ENCODE measurements around the gene PGM5. TPM values are rescaled to one million over a fixed set of nuclear protein-coding genes. Genes with fewer than 3 reads are reported as not detected.

PGM5 gene
- total RNA-seq, 2 experiments from 2014 or later = not detected

DNA sequence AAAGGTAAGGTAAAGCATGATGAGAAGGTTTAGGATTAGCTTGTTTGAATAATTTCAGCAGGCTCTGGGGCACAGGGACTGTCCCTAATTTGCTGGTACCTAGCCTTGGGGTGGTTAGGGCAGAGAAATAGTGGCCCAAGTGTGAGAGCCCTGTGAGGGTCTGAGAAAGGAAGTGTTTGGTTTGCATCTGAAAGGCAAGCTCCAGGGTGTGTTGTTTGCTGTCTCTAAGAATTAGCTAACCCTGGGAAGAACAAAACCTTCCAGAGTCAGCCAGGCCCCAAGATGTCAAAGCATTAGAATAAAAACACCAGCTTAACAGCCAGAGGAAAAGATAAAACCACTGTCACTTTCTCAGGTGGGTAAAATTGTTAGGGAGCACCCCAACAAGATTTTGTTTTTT is 153.3 kb downstream of the PGM5 start:
- H3K27ac Mint-ChIP-seq = no peak overlapping the region
- no peak overlapping the region for H3K4me3 Mint-ChIP-seq
- H3K9me3 Mint-ChIP-seq = no peaks in the 10 kb centered on the region
- H3K36me3 Mint-ChIP-seq = no peaks in the 10 kb centered on the region
- no peaks in the 10 kb centered on the region for H3K4me1 Mint-ChIP-seq
- H3K27me3 Mint-ChIP-seq = peaks cover 5% of the 10 kb centered on the region
- no peak for DNase-seq

DNA sequence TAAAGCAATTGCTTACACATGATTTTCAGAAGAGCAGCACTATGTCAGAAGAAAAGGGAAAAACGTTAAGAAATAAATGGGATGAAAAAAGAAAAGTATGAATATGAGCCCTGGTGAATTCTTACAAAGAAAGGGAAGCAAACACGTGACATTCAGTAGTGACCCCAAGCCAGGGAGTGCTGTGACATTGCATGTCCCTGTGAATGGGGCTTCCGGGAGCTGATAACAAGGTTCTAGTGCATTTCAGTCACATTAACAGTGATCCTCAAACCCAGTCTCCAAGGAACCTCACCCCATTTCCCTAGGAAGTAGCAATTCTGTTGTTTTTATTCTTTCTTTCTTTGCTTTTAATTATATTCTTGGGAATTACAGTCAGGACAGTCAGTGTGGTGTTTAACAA is 157.0 kb downstream of the PGM5 start:
- Mint-ChIP-seq H3K27me3 (peaks cover 10% of the 10 kb centered on the region), H3K36me3 (no peaks in the 10 kb centered on the region), H3K27ac (no peak overlapping the region), H3K4me1 (no peaks in the 10 kb centered on the region), H3K4me3 (no peak overlapping the region), H3K9me3 (peaks cover 3% of the 10 kb centered on the region)
- no peak for DNase-seq

- H3K4me3 Mint-ChIP-seq = no peak overlapping the region
These were observed 157.6 kb downstream of the PGM5 start for GRCh38 chr9:68513981-68514380.

DNA sequence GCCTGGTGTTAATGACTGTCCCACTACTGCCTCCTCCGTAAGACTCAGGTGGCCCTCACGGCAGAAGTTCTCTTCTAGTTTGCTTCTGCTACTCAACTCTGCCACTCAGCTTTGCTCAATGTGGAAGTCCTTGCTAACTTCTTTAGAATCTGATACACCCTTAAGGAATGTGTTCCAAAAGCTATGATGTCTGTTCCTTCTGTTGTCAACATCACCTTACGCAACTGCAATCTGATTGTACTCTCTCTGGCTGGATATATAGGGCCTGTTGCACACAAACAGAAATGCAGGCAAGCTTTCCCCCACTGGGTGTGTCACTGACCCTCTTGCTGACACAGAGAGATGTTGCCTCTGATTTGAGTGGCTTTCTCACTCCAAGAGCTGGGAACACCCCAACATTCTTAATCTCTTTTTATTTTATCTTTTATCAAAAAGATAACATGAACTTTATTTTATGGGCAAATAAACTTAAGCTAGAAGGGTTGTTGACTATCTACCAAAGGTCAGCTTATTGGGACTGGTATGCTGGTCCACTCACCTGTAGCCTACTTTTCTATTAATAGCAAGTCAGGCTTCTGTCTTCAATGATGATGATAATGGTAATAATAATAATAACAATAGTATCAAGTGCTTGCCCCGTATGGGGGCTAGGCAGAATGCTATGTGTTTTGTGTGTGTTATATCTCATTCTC is 159.1 kb downstream of the PGM5 start:
- Mint-ChIP-seq H3K36me3 (no peaks in the 10 kb centered on the region), H3K27me3 (peaks cover 15% of the 10 kb centered on the region), H3K4me3 (no peak overlapping the region), H3K9me3 (peaks cover 7% of the 10 kb centered on the region), H3K27ac (no peak overlapping the region), H3K4me1 (no peaks in the 10 kb centered on the region)
- no peak for DNase-seq

More at GRCh38 chr9:68513981-68514380, 157.6 kb downstream of the PGM5 start:
- no peaks in the 10 kb centered on the region for H3K4me1 Mint-ChIP-seq
- H3K27ac Mint-ChIP-seq = no peak overlapping the region
- peaks cover 15% of the 10 kb centered on the region for H3K27me3 Mint-ChIP-seq
- H3K9me3 Mint-ChIP-seq = peaks cover 7% of the 10 kb centered on the region
- no peak for DNase-seq
- H3K36me3 Mint-ChIP-seq = no peaks in the 10 kb centered on the region

DNA sequence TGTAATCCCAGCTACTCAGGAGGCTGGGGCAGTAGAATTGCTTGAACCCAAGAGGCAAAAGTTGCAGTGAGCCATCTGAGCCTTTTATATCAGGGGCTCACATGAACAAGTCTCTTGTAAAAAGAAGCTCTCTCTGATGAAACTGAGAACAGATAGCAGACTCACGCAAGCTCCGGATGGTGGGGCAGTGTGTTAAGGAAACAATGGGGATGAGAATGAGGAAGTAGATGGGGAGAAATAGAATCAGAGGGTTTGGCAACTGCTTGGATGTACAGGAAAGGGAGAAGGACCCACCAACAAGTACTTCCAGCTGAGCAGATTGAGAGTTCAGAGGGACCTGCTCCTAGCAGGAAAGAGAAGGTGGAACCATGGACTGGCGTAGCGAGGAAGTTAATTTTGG is 165.7 kb downstream of the PGM5 start:
- peaks cover 28% of the 10 kb centered on the region for H3K27me3 Mint-ChIP-seq
- H3K27ac Mint-ChIP-seq = no peak overlapping the region
- H3K4me1 Mint-ChIP-seq = no peaks in the 10 kb centered on the region
- peaks cover 7% of the 10 kb centered on the region for H3K9me3 Mint-ChIP-seq
- H3K4me3 Mint-ChIP-seq = no peak overlapping the region
- DNase-seq = no peak
- H3K36me3 Mint-ChIP-seq = no peaks in the 10 kb centered on the region

GRCh38 chr9:68522954-68523353 is 166.5 kb downstream of the PGM5 start:
- H3K9me3 Mint-ChIP-seq = peaks cover 7% of the 10 kb centered on the region
- H3K4me3 Mint-ChIP-seq = no peak overlapping the region
- no peak for DNase-seq
- no peaks in the 10 kb centered on the region for H3K36me3 Mint-ChIP-seq
- H3K4me1 Mint-ChIP-seq = no peaks in the 10 kb centered on the region
- no peak overlapping the region for H3K27ac Mint-ChIP-seq
- peaks cover 22% of the 10 kb centered on the region for H3K27me3 Mint-ChIP-seq

- Mint-ChIP-seq H3K9me3 (peaks cover 3% of the 10 kb centered on the region), H3K27me3 (peaks cover 17% of the 10 kb centered on the region), H3K36me3 (no peaks in the 10 kb centered on the region), H3K4me1 (no peaks in the 10 kb centered on the region), H3K27ac (no peak overlapping the region), H3K4me3 (no peak overlapping the region)
- no peak for DNase-seq
These were observed 167.0 kb downstream of the PGM5 start for GRCh38 chr9:68523367-68523936.

GRCh38 chr9:68530618-68531017 is 174.2 kb downstream of the PGM5 start:
- no peaks in the 10 kb centered on the region for H3K9me3 Mint-ChIP-seq
- H3K4me3 Mint-ChIP-seq = no peak overlapping the region
- H3K27me3 Mint-ChIP-seq = peaks cover 11% of the 10 kb centered on the region
- H3K36me3 Mint-ChIP-seq = no peaks in the 10 kb centered on the region
- no peak for DNase-seq
- H3K4me1 Mint-ChIP-seq = no peaks in the 10 kb centered on the region
- no peak overlapping the region for H3K27ac Mint-ChIP-seq

- Mint-ChIP-seq H3K27me3 (peaks cover 11% of the 10 kb centered on the region), H3K9me3 (no peaks in the 10 kb centered on the region), H3K36me3 (no peaks in the 10 kb centered on the region), H3K4me1 (no peaks in the 10 kb centered on the region), H3K27ac (no peak overlapping the region), H3K4me3 (no peak overlapping the region)
- DNase-seq = no peak
These were observed 175.7 kb downstream of the PGM5 start for GRCh38 chr9:68532131-68532530.

DNA sequence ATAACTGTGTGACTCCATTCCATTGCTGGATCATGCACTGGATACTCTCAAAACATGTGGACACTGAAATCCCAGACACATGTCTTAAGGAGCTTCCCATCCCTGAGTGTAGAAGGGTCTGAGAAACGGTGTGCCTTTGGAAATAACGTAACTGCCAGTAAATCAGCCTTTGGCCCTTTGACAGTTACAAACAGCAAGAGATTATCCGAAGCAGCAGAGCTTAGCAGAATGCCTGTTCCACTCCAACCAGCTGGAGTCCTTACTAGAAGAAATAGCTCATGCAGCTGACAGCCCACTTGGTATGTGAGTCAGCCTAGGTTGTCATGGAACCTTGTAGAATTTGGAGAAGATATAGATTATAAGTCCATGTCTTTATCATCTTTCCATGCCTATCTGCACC is 177.3 kb downstream of the PGM5 start:
- no peaks in the 10 kb centered on the region for H3K9me3 Mint-ChIP-seq
- no peak overlapping the region for H3K27ac Mint-ChIP-seq
- no peak for DNase-seq
- H3K27me3 Mint-ChIP-seq = peaks cover 14% of the 10 kb centered on the region
- H3K4me1 Mint-ChIP-seq = no peaks in the 10 kb centered on the region
- H3K36me3 Mint-ChIP-seq = no peaks in the 10 kb centered on the region
- H3K4me3 Mint-ChIP-seq = no peak overlapping the region

DNA sequence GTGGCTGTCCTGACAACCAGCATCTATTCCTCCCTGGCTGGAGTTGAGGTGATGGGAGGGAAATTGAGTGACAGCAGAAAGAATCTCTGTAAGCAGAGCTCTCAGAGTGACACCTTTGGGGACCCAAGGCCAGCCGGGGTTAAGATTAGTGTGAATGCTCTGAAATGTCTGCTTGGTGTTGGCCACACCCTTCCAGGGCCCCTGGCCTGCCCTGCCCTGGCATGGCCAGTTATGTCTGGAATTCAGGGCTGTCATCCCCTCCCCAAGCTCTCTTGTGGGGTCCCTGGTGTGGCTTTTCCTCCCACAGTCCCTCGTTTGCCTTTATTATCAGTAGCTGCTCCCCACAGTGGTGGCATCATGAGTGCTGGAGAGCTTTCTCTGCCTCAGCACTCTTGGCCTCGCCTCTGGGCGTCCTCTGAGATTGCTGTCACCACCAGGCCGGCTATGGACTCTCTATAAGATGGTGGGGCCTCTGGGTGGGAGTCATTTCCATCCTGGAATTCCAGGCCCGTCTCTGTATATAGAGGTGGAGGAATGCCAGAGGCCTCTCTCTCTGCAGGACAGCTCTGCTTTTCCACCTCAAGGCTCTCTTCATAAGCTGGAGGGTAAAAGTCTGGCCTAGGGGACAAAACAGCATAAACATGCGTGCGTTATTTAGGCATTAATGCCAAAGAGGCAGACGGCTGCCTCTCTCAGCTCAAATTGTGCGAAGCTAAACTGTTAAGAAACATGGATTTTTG is 180.6 kb downstream of the PGM5 start:
- Mint-ChIP-seq H3K9me3 (no peaks in the 10 kb centered on the region), H3K4me1 (no peaks in the 10 kb centered on the region), H3K36me3 (no peaks in the 10 kb centered on the region), H3K27ac (no peak overlapping the region), H3K27me3 (peaks cover 3% of the 10 kb centered on the region), H3K4me3 (no peak overlapping the region)
- DNase-seq = no peak

DNA sequence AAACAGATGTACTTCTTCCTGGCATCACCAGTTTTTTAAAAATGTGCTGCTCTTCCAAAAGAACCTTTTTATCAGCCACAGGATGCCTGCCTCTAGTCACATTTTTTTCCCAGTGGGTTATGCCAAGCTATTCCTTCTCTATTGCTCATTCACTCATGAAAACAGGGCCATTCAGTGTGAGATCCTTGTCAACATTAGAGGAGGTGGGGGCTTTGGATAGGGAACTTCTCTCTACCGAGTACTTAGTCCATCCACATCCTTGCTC is 181.1 kb downstream of the PGM5 start:
- H3K27ac Mint-ChIP-seq = no peak overlapping the region
- H3K9me3 Mint-ChIP-seq = no peaks in the 10 kb centered on the region
- peaks cover 3% of the 10 kb centered on the region for H3K27me3 Mint-ChIP-seq
- no peaks in the 10 kb centered on the region for H3K36me3 Mint-ChIP-seq
- no peak for DNase-seq
- H3K4me1 Mint-ChIP-seq = no peaks in the 10 kb centered on the region
- no peak overlapping the region for H3K4me3 Mint-ChIP-seq

GRCh38 chr9:68538200-68538599 is 181.8 kb downstream of the PGM5 start:
- Mint-ChIP-seq H3K4me3 (no peak overlapping the region), H3K4me1 (no peaks in the 10 kb centered on the region)

DNA sequence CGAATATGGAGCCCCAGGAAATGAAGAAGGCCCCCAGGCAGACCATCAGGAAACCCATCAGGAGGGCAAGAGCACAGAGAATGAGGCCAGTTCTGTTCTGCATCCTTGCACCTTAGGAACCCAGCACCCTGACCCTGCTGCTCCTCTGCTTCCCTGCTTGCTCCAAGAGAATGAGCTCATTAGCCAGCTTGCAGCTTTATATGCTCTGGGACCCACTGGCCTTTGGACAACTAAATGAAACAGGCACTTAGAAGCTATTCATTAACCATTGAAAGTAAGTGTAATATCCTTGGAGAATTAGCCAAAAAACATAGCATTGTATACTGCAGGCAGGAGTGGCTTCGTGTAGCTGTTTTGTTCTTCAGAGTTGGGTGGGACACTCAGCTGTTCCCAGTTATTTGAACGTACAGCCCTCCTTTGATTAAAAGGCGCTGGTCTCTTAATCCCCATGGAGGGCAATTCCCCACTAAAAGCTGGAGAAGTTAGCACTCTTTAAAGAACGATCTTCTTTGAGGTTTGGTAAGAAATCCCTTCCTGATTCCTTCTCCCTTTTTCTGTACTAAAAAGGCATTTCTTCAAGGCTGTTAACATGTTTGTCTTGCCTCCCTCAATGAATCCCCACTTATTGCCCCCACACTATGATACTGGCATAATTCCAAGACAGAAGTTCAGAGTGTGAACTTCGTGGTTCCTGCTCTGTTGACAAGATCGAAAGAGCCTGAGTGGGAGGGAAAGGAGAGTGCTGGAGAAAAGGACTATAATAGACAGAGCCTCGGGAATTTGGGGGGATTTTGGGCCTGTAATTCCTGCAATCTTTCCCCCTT is 184.5 kb downstream of the PGM5 start, which contains the start of gene TMEM252:
Gene TMEM252 (minus strand): TSS at position 172 of the 824 bp plus-strand sequence. CDS start 69 bp downstream, at position 103.
- no peaks in the 10 kb centered on the region for H3K36me3 Mint-ChIP-seq
- no peaks in the 10 kb centered on the region for H3K9me3 Mint-ChIP-seq
- H3K4me3 Mint-ChIP-seq = no peak within 1 kb of the TSS
- peaks cover 22% of the 10 kb centered on the region for H3K27me3 Mint-ChIP-seq
- no peak for DNase-seq
- no peaks in the 10 kb centered on the region for H3K4me1 Mint-ChIP-seq
- no peak within 1 kb of the TSS for H3K27ac Mint-ChIP-seq

More at GRCh38 chr9:68538200-68538599, 181.8 kb downstream of the PGM5 start:
- Mint-ChIP-seq H3K27me3 (peaks cover 5% of the 10 kb centered on the region), H3K36me3 (no peaks in the 10 kb centered on the region), H3K27ac (no peak overlapping the region), H3K9me3 (no peaks in the 10 kb centered on the region)
- no peak for DNase-seq

GRCh38 chr9:68541568-68541967 is 185.2 kb downstream of the PGM5 start:
- peaks cover 22% of the 10 kb centered on the region for H3K27me3 Mint-ChIP-seq
- H3K27ac Mint-ChIP-seq = no peak overlapping the region
- DNase-seq = no peak
- H3K4me3 Mint-ChIP-seq = no peak overlapping the region
- H3K9me3 Mint-ChIP-seq = no peaks in the 10 kb centered on the region
- H3K4me1 Mint-ChIP-seq = peaks cover 3% of the 10 kb centered on the region
- H3K36me3 Mint-ChIP-seq = no peaks in the 10 kb centered on the region

Measured in activated naive CD8-positive, alpha-beta T cell treated with anti-CD3 and anti-CD28 coated beads for 36 hours (primary cell).